ENCODE data around the gene MTRR. TPM values are rescaled to one million over a fixed set of nuclear protein-coding genes. Genes with fewer than 3 reads are reported as not detected.

Gene MTRR
- total and polyA plus RNA-seq, 9 of the 15 experiments (the other 6 are each of a cell fraction or from before 2014, with no cell fraction given), result 39.3 to 84.6 (median 66.2) TPM

- TF ChIP-seq KDM2B (CRISPR knock-in tag; IDR thresholded peaks at IDR 0.05), result no peak
Observed at GRCh38 chr5:7846327-7846726, 22.6 kb upstream of the MTRR start (continued).

GRCh38 chr5:7848296-7848695 is 20.7 kb upstream of the MTRR start:
- H3K27me3 ChIP-seq (ENCODE audit: control insufficient read depth in 2 of 2, insufficient read depth in 2 of 2, low read length in 2 of 2), result peaks cover 14 to 30% of the 10 kb centered on the region in 2 experiments; a peak in 3 of 5 replicates
- DNase-seq (ENCODE audit: extremely low read depth in 1 of 4, low spot score in 3 of 4) (no peak), ATAC-seq (no peak), FAIRE-seq (no peak)
- 4% methylated on average over 2 of the region's 2 CpGs for WGBS (ENCODE audit: insufficient coverage, low coverage, missing lambda C conversion rate)
- H3K4me3 ChIP-seq, result no peak overlapping the region
- no peaks in the 10 kb centered on the region for H3K9me3 ChIP-seq (replicated peaks; ENCODE audit: control insufficient read depth, insufficient read depth, low read depth, low read length)
- H2AFZ ChIP-seq (ENCODE audit: low read depth, low read length), result no peak overlapping the region
- no peaks in the 10 kb centered on the region for H3K36me3 ChIP-seq (ENCODE audit: control insufficient read depth, insufficient read depth, low read length)
- no TSS peak for BruUV-seq (replicated peaks)
- CTCF ChIA-PET (ENCODE audit: low intra/inter-chr PET ratio), result no interaction called here
- H4K20me1 ChIP-seq (replicated peaks; ENCODE audit: control insufficient read depth, insufficient read depth, low read length), result no peaks in the 10 kb centered on the region
- H3K9ac ChIP-seq (ENCODE audit: insufficient read depth in 1 of 2, low read depth in 2 of 2, low read length in 2 of 2), result no peak overlapping the region
- H3K4me2 ChIP-seq (ENCODE audit: insufficient read depth, low read length), result no peak overlapping the region
- TF ChIP-seq HIVEP1 (CRISPR knock-in tag; IDR thresholded peaks at IDR 0.05), result no peak
- no peak overlapping the region for H3K27ac ChIP-seq (ENCODE audit: extremely low read depth, low read depth, low read length)
- POLR2A ChIA-PET, result interaction anchor here (1.1 kb wide), 1 partner anchor 20 kb away, joined by 6 read pairs; the partner anchor contains the start of genes FASTKD3 and MTRR
- H3K9me1 ChIP-seq (ENCODE audit: control insufficient read depth, insufficient read depth, low read length), result no peaks in the 10 kb centered on the region
- in situ Hi-C loops (cut with MboI), result no loop called here
- intact Hi-C loops (cut with micrococcal nuclease), result no loop called here
- H3K79me2 ChIP-seq (ENCODE audit: control insufficient read depth, insufficient read depth, low read length), result no peaks in the 10 kb centered on the region
- H3K4me1 ChIP-seq (replicated peaks in 1 of 2; ENCODE audit: control insufficient read depth in 2 of 2, insufficient read depth in 2 of 2, low read length in 2 of 2), result peaks cover 0 to 4% of the 10 kb centered on the region in 2 experiments; a peak in 1 of 5 replicates

GRCh38 chr5:7849681-7850394 is 19.1 kb upstream of the MTRR start:
- H3K27me3 ChIP-seq (ENCODE audit: control insufficient read depth in 2 of 2, insufficient read depth in 2 of 2, low read length in 2 of 2), result peaks cover 10 to 24% of the 10 kb centered on the region in 2 experiments; a peak in 2 of 5 replicates

More at GRCh38 chr5:7849681-7850394, 19.1 kb upstream of the MTRR start:
- no peak overlapping the region for H3K9ac ChIP-seq (ENCODE audit: insufficient read depth in 1 of 2, low read depth in 2 of 2, low read length in 2 of 2)
- no peaks in the 10 kb centered on the region for H3K79me2 ChIP-seq (ENCODE audit: control insufficient read depth, insufficient read depth, low read length)
- ChIA-PET POLR2A (no interaction called here), CTCF (ENCODE audit: low intra/inter-chr PET ratio) (no interaction called here)
- intact Hi-C loops (cut with micrococcal nuclease) (no loop called here), in situ Hi-C loops (cut with MboI) (no loop called here)
- no peaks in the 10 kb centered on the region for H3K9me3 ChIP-seq (replicated peaks; ENCODE audit: control insufficient read depth, insufficient read depth, low read depth, low read length)
- FAIRE-seq, result no peak
- peaks cover 0 to 4% of the 10 kb centered on the region in 2 experiments; a peak in 1 of 5 replicates for H3K4me1 ChIP-seq (replicated peaks in 1 of 2; ENCODE audit: control insufficient read depth in 2 of 2, insufficient read depth in 2 of 2, low read length in 2 of 2)
- H2AFZ ChIP-seq (ENCODE audit: low read depth, low read length), result no peak overlapping the region
- no peaks in the 10 kb centered on the region for H3K9me1 ChIP-seq (ENCODE audit: control insufficient read depth, insufficient read depth, low read length)
- 47% methylated on average over 31 of the region's 44 CpGs for WGBS (ENCODE audit: insufficient coverage, low coverage, missing lambda C conversion rate)
- DNase-seq (ENCODE audit: extremely low read depth in 1 of 4, low spot score in 3 of 4), result no peak
- no peaks in the 10 kb centered on the region for H3K36me3 ChIP-seq (ENCODE audit: control insufficient read depth, insufficient read depth, low read length)
- no peaks in the 10 kb centered on the region for H4K20me1 ChIP-seq (replicated peaks; ENCODE audit: control insufficient read depth, insufficient read depth, low read length)
- no TSS peak for BruUV-seq (replicated peaks)
- no peak overlapping the region for H3K27ac ChIP-seq (ENCODE audit: extremely low read depth, low read depth, low read length)
- no peak for TF ChIP-seq PRPF4 (IDR thresholded peaks at IDR 0.05; ENCODE audit: insufficient read depth, low read depth, low read length, poor library complexity, severe bottlenecking)
- TF ChIP-seq TGIF2 (CRISPR knock-in tag; IDR thresholded peaks at IDR 0.05), result no peak
- no peak for TF ChIP-seq SMAD2 (IDR thresholded peaks at IDR 0.05; ENCODE audit: low read depth, low read length)
- no peak for TF ChIP-seq SPI1 (IDR thresholded peaks at IDR 0.05; ENCODE audit: borderline replicate concordance, low read depth, low read length)
- TF ChIP-seq RAD51 (IDR thresholded peaks at IDR 0.05; ENCODE audit: borderline replicate concordance, low read depth), result no peak
- TF ChIP-seq NR4A1 (CRISPR knock-in tag; IDR thresholded peaks at IDR 0.05), result no peak
- no peak for TF ChIP-seq NR4A1 (tag; IDR thresholded peaks at IDR 0.05)
- no peak for TF ChIP-seq ZNF133 (CRISPR knock-in tag; IDR thresholded peaks at IDR 0.05)
- no peak for TF ChIP-seq ZNF12 (CRISPR knock-in tag; IDR thresholded peaks at IDR 0.05)
- H3K4me3 ChIP-seq, result no peak overlapping the region
- no peak for ATAC-seq
- H3K4me2 ChIP-seq (ENCODE audit: insufficient read depth, low read length), result no peak overlapping the region

Data from K562 (cell line).